KOPT-K1 (cell line): ENCODE results near the gene PDHB.

Experiments
- H3K27ac ChIP-seq: fragments of 200-600 bp; sonication (generic); 2 replicates; pipeline ENCODE4 v1.5.1; 2016; ENCODE audit warnings: antibody characterized with exemption, mild to moderate bottlenecking, low read depth, low read length; ENCODE audit not compliant: poor library complexity, severe bottlenecking
- H3K36me3 ChIP-seq: fragments of 200-600 bp; sonication (generic); 2 replicates; pipeline ENCODE4 v1.5.1; 2017; ENCODE audit warnings: antibody characterized with exemption, mild to moderate bottlenecking, low read length, moderate library complexity; ENCODE audit not compliant: insufficient read depth
- H3K9me3 ChIP-seq: fragments of 200-600 bp; sonication (generic); 2 replicates; pipeline ENCODE4 v1.5.1; 2017; ENCODE audit warnings: antibody characterized with exemption, low read length, mild to moderate bottlenecking; ENCODE audit not compliant: insufficient read depth, poor library complexity, severe bottlenecking

PDHB gene

DNA sequence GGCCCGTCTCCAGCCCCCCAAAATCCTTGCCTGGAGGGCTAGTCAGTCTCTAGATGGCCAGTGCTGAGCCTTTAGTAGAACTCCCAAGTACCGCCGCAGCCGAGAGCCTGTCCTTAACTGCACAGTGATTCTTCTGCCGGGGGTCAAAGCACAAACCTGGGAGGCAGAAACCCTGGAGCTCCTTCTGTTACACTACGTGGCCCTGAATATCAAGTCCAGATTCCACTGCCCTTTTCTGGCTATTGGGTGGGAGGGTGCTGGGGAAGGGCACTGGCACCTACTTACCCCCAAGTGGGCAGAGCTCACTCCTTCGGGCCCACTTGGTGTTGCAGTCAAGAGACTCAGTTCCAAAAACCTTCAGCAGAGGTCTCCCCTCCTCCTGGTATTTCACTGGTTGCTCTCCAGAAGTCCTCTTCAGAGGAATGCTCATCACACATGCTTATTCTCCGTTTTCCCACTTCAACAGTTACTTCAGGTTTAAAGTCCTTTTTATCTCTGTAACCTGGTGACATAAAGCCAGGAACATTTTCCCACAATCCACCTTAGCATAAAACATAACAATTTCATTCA, 10.8 kb downstream of the PDHB start:
- Histone ChIP-seq H3K9me3 (no peaks in the 10 kb centered on the region), H3K27ac (no peak overlapping the region), H3K36me3 (peaks cover 100% of the 10 kb centered on the region)

DNA sequence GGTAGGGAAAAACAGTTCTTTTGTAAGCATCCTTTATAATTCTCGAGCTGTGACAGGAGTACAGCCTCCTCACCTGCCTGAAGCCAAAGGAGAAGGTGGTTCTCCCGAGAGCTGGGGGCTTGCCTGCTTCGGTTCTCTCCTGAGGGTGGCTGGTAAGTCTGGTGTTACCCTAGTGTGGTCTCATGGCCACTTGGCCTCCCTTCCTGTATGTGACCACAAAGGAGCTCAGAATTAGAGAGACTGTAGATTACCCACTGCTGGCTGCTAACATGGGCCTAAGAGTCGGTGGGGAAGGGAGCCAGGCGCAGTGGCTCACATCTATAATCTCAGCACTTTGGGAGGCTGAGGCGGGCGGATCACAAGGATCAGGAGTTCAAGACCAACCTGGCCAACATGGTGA, 12.6 kb downstream of the PDHB start:
- peaks cover 100% of the 10 kb centered on the region for H3K36me3 ChIP-seq
- no peaks in the 10 kb centered on the region for H3K9me3 ChIP-seq
- no peak overlapping the region for H3K27ac ChIP-seq

DNA sequence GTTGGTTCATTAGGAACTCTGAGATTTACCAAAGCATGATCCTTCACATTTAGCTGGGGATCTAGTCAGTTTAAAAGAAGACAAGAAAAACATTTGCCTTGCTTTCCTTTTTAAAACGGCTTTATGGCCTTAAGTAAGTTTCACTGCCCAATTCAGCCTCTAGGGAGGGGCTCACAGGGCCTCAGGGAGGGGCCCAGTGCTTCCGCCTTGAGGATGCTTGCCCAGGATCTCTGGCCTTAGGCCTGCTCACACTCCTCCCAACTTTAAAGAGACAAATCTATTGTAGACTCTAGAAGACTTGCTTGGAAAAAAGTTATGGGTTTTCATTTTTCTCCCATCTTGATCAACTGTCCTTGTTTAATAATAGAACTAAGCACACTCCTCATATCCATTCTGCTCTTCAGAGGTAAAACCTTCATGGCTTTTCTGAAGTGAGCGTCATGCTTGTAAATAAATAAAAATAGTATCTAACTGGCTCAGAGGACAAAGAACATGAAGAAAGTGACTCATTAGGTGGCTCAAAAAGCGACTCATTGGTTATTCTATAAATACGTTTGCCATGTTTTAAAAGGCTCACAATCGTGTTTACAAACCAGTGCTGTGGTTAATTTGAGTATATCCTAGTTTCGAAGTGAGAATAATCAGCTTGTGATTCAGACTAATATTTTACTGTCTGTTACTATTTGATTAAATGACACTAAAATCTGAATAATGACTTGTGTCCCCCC, 13.7 kb downstream of the PDHB start:
- Histone ChIP-seq H3K9me3 (no peaks in the 10 kb centered on the region), H3K36me3 (peaks cover 100% of the 10 kb centered on the region), H3K27ac (no peak overlapping the region)

DNA sequence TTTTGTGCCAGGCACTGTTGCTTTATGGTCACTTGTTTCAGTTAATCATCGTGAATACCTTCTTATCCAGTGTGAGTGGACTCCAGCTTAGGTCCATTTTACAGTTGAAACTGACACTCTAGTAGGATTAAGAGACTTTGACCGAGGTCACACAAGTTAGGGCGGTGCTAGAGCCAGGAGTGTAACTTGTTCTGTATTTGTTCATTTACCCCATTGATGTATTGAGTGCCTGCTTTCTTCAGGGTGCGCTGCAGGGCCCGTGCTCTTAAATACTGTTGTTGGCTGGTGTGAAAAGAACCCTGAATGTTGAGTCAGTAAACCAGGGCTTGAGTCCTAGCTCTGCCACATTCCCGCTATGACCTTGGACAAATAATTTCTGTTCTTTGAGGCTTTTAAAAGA, 15.4 kb downstream of the PDHB start:
- Histone ChIP-seq H3K27ac (no peak overlapping the region), H3K9me3 (no peaks in the 10 kb centered on the region), H3K36me3 (peaks cover 99% of the 10 kb centered on the region)

DNA sequence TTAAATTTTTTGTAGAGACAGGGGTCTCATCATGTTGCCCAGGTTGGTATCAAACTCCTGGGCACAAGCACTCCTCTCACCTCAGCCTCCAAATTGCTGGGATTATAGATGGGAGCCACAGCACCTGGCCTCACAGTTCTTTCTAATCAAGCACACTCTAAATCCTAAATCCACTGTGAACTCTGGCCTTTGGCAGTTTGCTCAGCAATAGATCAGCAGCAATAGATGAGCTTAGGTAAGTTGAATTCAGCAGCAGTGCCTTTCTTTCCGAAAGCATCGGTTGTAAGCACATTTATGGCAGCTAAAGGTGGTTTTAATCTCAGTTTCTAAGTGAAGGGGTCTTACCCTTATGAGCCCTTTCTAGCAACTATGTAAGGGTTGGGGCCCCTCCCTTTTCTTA, 16.6 kb downstream of the PDHB start:
- Histone ChIP-seq H3K9me3 (no peaks in the 10 kb centered on the region), H3K36me3 (peaks cover 99% of the 10 kb centered on the region), H3K27ac (no peak overlapping the region)

DNA sequence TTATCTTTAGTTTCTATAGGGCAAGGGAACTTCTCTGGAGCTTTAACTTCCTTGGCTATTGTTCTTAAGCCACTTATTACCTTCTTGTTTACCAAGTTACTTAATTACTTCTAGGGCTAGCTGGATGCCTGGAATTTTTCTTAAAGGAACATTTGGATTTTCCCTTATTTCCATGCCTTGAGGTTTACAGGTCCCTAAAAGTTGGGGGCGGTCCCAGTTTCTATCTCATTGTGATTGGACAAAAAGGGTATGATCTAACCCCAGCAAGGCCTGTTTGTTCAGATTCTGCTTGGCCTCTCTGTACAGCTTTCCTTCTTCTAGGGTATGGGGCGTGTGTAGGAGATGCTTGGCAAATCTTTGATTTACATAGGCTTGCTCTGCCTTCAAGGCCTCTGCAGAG, 17.4 kb downstream of the PDHB start:
- H3K36me3 ChIP-seq = peaks cover 99% of the 10 kb centered on the region
- H3K9me3 ChIP-seq = no peaks in the 10 kb centered on the region
- no peak overlapping the region for H3K27ac ChIP-seq

DNA sequence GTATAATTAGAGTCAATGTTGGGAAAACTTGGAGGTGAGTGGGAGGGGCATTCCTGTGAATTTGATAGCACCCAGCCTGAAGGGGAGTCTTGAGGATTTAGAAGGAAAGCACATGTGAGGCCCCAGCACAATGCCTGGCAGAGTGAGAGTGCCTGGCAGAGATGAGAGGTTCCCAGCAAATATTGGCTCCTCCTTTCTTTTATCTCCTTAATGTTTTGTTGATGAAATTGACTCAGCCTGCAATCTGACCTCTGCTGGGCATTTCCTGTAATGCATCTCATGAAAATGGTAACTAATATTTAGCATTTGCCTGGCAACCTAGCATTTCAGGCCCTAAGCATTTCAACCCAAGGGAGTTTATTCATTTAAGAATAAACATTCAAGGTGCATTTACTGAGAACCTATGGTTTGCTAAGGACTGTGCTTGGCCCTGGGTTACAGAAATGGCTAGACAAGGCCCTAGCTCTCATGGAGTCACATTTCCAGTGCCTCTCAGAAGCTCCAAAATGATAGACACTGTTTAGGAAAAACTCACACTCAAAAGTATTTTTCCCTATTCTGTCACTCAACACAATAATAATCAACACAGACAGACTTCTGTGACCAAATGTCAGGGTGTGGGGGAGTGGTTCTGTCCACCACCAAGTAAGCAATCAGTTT, 19.0 kb downstream of the PDHB start:
- no peaks in the 10 kb centered on the region for H3K9me3 ChIP-seq
- H3K36me3 ChIP-seq = peaks cover 99% of the 10 kb centered on the region
- H3K27ac ChIP-seq = no peak overlapping the region

DNA sequence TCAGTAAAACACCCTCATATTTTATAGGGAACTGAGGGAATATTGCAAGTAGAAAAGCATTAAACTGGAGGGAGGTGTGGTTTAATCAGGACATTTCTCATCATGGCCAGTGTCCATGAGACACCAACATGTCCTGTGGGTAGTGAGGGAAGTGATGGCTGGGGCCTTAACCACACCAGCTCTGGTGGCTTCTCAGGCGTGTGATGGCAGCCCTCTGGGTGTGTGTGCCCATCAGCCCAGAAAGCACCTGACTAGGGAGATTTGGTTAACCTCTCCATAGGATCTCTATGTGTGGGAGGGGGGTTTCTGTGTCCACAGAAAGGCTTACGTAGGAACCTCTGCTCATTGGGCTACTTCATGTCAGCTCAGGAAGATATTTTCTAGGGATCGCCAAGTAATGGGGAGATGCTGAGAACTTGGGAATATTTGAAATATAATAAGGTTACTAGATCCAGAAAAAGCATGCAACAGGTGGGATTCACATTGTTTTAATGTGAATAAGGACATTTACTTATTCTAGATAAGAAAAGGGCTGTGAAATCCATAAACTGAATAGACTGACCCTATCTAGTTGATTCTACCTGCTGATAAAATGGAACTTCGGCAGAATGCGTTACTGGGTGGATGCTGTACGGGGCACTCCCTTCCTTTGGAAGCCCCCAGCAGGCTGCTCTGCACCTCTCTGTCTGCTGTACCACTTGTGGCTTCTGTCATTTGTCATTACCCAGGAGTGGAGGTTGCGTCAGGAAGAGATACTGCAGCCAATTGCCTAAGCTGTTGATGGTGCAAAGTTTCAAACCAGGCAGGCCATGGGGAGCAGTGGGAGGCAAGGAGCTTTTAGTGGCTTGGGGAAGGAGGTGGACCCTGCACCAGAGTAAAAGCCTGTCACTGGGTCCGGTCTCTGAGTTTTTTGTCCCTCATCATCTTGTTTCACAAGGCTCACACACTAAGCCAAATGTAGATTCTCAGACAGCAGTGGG, 21.5 kb downstream of the PDHB start:
- peaks cover 99% of the 10 kb centered on the region for H3K36me3 ChIP-seq
- no peak overlapping the region for H3K27ac ChIP-seq
- no peaks in the 10 kb centered on the region for H3K9me3 ChIP-seq

DNA sequence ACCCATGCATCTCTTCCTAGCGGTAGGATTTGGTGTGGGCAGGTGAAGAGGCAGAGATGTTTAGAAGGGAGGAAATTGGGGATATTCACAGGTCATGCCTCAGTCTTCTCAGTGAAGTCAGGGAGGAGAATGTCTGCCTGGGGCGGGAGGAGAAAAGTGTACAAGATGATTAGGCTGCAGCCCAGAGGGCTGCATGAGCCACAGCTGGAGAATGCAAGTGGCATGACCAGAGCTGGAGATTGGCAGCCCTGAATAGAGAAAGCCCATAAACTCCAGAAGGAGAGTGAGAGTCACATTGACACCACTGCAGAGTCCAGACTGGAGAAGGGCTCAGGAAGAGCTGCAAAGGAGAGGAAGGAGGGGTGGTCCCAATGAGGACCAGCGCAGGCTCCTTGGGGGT, 22.6 kb downstream of the PDHB start:
- Histone ChIP-seq H3K36me3 (peaks cover 99% of the 10 kb centered on the region), H3K9me3 (no peaks in the 10 kb centered on the region), H3K27ac (no peak overlapping the region)

DNA sequence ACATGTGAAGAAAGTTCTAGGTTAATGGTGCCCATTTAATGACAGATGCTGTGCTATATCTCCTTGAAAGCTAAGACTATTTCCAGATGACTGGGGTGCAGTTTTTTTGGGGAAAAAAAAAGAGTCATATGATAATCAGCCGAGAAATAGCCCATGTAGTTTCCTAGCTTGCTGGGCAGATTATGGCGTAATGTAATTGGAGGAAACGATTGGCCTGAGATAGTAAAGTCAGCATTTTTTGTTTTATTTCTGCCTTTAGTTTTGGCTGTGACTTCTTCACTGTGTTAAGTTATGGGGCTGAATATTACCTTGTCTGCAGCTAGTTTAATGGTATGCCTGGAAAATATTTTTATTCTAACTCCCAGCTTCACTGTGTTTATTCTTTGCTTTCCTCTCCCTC, 24.0 kb downstream of the PDHB start:
- H3K36me3 ChIP-seq = peaks cover 99% of the 10 kb centered on the region
- no peaks in the 10 kb centered on the region for H3K9me3 ChIP-seq
- H3K27ac ChIP-seq = no peak overlapping the region

DNA sequence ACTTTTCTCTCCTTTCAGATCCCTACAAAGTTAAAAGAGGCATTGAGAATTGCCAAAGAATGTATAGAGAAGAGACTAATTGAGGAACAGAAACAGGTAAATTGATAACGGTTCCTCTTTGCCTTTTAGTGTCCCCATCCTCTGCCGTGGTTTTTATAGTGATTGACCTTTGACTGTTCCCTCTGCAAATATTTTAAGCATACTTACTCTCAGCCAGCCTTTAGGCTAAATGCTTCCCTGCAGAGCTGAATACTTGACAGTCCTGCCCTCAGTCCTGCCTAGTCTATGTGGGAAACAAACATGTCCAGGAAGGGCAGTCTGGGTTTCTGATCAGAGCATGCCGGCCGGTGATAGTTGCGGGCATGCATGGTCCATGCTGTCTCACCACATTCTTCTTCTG, 24.7 kb downstream of the PDHB start:
- no peak overlapping the region for H3K27ac ChIP-seq
- H3K9me3 ChIP-seq = no peaks in the 10 kb centered on the region
- H3K36me3 ChIP-seq = peaks cover 100% of the 10 kb centered on the region

DNA sequence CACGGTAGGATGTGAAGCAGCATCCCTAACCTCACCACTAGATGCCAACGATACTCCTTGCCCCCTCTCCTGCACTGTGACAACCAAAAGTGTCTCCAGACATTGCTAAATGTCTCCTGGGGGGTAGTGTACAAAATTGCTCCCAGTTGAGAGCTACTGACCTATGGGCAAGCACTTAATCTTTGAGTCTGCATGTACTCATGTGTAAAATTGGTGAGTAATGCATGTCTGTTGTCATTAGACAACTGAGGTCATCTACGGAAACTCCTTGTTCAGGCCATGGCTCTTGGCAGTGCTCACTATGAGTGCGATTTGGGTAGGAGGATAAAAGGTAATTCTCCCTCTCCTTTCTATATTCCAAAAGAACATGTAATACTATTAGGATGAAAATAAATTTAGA, 29.2 kb downstream of the PDHB start:
- Histone ChIP-seq H3K9me3 (no peaks in the 10 kb centered on the region), H3K27ac (no peak overlapping the region), H3K36me3 (peaks cover 93% of the 10 kb centered on the region)

DNA sequence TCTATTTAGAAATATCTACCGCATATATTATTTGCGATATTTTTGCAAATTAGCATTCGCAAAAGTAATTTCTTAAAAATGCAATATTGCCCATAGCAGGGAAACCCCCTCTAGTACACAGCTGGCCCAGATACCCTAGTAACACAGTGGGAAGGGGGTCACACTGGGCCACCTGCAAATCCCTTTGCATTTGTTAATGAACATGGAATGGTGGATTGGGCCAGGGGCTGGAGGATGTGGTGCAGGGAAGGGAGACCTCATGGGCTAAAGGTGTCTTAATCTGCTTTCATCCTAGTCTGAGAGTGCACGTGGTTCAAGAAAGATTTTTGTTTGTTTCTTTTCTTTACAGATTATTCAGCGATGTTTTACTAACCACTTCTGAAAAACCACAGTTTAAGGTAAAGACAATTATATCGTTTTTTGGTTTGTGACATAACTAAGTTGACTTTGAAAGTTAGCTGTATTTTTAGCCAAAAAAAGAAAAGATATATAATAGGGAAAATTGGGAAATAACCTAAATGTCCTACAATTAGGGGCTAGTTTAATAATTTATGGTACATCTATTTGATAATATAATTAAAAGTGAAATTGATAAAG, 30.0 kb downstream of the PDHB start:
- no peak overlapping the region for H3K27ac ChIP-seq
- no peaks in the 10 kb centered on the region for H3K9me3 ChIP-seq
- peaks cover 93% of the 10 kb centered on the region for H3K36me3 ChIP-seq

DNA sequence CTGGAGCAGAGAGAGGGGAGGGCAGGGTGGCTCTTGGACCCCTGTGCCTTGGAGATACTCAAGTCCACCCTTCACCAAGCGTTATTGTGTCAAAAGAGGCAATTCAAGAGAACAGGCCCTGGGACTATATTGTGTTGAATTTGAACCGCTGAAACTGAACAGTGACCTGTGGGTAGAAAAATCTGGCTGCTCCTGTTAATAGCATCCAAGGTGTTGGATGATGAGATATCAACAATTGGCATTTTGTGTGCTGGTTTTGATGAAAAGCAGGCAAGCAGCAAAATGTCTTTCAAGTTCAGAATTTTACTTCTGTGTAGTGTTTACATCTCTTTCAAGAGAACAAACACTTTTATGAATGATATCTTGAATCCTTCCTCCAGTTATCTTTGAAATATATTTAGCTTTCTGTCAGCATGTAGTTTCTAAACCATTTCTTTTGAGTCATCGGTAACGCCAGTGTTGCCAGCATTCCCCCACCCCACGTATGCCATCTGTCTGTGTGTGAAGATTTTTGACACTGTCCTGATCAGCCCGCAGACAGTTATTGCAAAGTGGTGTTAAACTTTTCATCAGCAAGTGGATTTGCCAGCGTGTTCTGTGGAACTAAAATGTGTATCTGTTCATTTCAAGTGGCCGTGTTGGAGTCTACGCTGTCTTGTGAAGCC, 34.8 kb downstream of the PDHB start:
- no peaks in the 10 kb centered on the region for H3K9me3 ChIP-seq
- peaks cover 93% of the 10 kb centered on the region for H3K36me3 ChIP-seq
- H3K27ac ChIP-seq = no peak overlapping the region
